T-helper 1 cell treated with Interleukin-12 subunit alpha and Interleukin-12 subunit beta and Interleukin-4 antibody, amounts not matched to agents 30 ng/mL and 1 ng/mL, for 36 hours (primary cell): Measurements from ENCODE around the gene DCLRE1C. TPM values are rescaled to one million over a fixed set of nuclear protein-coding genes. Genes with fewer than 3 reads are reported as not detected.
"Not testable (repeated sequence)": the region's sequence is repeated elsewhere in the genome, so short reads cannot be mapped to it uniquely, and the experiment has no call there.

Source experiments
- intact Hi-C: fragments of 100-400 bp; cut with micrococcal nuclease; formaldehyde crosslinking; loops from one replicate; pipeline ENCODE4 v1.15.1; 2024
- total RNA-seq: library from RNA; stranded (reverse); gene quantifications from 2 replicates; pipeline ENCODE4 v1.2.3, GENCODE V29; 2022

The DCLRE1C gene
- 34.3 and 36.7 TPM in 2 replicates for total RNA-seq

- intact Hi-C loops: loop anchor here (1.0 to 10.0 kb wide), 11 partner anchors 50 to 1861 kb away; partner anchors contain the start of genes CDNF, HSPA14, MSANTD7 and NMT2
These were observed at the start of gene DCLRE1C for GRCh38 chr10:14954001-14954770. Gene DCLRE1C (minus strand): TSS chr10:14954096. CDS start chr10:14954010, 86 bp downstream.

GRCh38 chr10:14995964-14996565 is 42.2 kb upstream of the DCLRE1C start:
- intact Hi-C loops: no loop called here

GRCh38 chr10:14993500-14994455 is 39.9 kb upstream of the DCLRE1C start:
- intact Hi-C loops: not testable (repeated sequence)

GRCh38 chr10:14992336-14992735 is 38.4 kb upstream of the DCLRE1C start:
- intact Hi-C loops: not testable (repeated sequence)

GRCh38 chr10:14991035-14991749 is 37.3 kb upstream of the DCLRE1C start:
- intact Hi-C loops: loop anchor here (1.0 kb wide), 2 partner anchors 115 to 380 kb away; partner anchors contain the start of gene FAM171A1

- intact Hi-C loops: not testable (repeated sequence)
These were observed 35.7 kb upstream of the DCLRE1C start for GRCh38 chr10:14989552-14989951.

GRCh38 chr10:14982744-14983143 is 28.8 kb upstream of the DCLRE1C start:
- intact Hi-C loops: no loop called here

- intact Hi-C loops: no loop called here
These were observed 21.9 kb upstream of the DCLRE1C start for GRCh38 chr10:14975672-14976273.

- intact Hi-C loops: not testable (repeated sequence)
These were observed 20.5 kb upstream of the DCLRE1C start for GRCh38 chr10:14974153-14974998.

- intact Hi-C loops: loop anchor here (1.0 kb wide), 3 partner anchors 13 to 775 kb away; partner anchors contain the start of gene MEIG1
These were observed 18.1 kb upstream of the DCLRE1C start for GRCh38 chr10:14971867-14972448.

- intact Hi-C loops: no loop called here
These were observed 14.0 kb upstream of the DCLRE1C start for GRCh38 chr10:14967897-14968296.

- intact Hi-C loops: loop anchor here (1.0 to 10.0 kb wide), 12 partner anchors 13 to 1855 kb away; partner anchors contain the start of genes CDNF, HSPA14, MSANTD7 and NMT2
These were observed 5.5 kb upstream of the DCLRE1C start, which contains the start of gene MEIG1 for GRCh38 chr10:14959221-14960057. Gene MEIG1 (plus strand): TSS chr10:14959388. CDS start chr10:14966469, 7,081 bp downstream.

- intact Hi-C loops: loop anchor here (1.0 to 10.0 kb wide), 11 partner anchors 13 to 1856 kb away; partner anchors contain the start of genes CDNF, HSPA14, MSANTD7 and NMT2
These were observed 5.0 kb upstream of the DCLRE1C start for GRCh38 chr10:14958872-14959220.

- intact Hi-C loops: loop anchor here (1.0 to 10.0 kb wide), 11 partner anchors 51 to 1860 kb away; partner anchors contain the start of genes CDNF, HSPA14, MSANTD7 and NMT2
These were observed 1.0 kb upstream of the DCLRE1C start for GRCh38 chr10:14954934-14955333.

- intact Hi-C loops: loop anchor here (1.0 to 10.0 kb wide), 5 partner anchors 366 to 1861 kb away; partner anchors contain the start of genes PHYH and RSU1
These were observed 384 bp downstream of the DCLRE1C start for GRCh38 chr10:14953424-14954000.

GRCh38 chr10:14952851-14953423 is 959 bp downstream of the DCLRE1C start:
- intact Hi-C loops: loop anchor here (1.0 to 10.0 kb wide), 5 partner anchors 366 to 1862 kb away; partner anchors contain the start of genes PHYH and RSU1

- intact Hi-C loops: no loop called here
These were observed 4.6 kb downstream of the DCLRE1C start for GRCh38 chr10:14949291-14949690.
